GM18867 (cell line): ENCODE measurements around the gene HECTD3.
"Not testable (repeated sequence)": the region's sequence is repeated elsewhere in the genome, so short reads cannot be mapped to it uniquely, and the experiment has no call there.

Experiments used
- ATAC-seq: cut with Tn5 transposase; IDR thresholded peaks from one replicate; pipeline ENCODE4 v1.9.1; 2021; ENCODE audit warnings: mild to moderate bottlenecking, moderate library complexity; ENCODE audit not compliant: unreplicated experiment

HECTD3 gene

DNA sequence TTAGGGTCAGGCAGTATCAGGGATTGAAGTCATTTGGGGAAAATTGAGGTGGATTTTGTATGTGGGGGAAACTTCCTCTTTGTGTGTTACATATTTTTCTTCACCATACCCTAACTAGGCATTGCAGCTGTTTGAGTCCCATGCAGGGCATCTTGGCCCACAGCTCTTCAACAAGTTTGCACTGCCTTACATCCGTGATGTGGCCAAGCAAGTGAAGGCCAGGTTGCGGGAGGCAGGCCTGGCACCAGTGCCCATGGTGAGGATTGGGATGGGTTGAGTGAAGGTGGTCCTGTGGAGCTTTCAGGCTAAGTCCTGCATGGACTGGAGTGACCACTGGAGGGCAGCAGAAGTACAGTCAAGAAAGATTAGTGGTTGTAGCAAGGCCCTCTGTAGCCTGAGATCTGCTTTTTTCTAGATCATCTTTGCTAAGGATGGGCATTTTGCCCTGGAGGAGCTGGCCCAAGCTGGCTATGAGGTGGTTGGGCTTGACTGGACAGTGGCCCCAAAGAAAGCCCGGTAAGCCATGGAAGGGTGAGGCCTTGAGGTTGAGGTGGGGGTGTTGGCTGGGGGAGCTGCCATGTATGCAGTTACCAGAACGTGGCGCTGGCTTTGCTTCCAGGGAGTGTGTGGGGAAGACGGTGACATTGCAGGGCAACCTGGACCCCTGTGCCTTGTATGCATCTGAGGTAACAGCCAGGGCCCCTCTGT, 3.4 kb upstream of the HECTD3 start:
- ATAC-seq, result no peak

DNA sequence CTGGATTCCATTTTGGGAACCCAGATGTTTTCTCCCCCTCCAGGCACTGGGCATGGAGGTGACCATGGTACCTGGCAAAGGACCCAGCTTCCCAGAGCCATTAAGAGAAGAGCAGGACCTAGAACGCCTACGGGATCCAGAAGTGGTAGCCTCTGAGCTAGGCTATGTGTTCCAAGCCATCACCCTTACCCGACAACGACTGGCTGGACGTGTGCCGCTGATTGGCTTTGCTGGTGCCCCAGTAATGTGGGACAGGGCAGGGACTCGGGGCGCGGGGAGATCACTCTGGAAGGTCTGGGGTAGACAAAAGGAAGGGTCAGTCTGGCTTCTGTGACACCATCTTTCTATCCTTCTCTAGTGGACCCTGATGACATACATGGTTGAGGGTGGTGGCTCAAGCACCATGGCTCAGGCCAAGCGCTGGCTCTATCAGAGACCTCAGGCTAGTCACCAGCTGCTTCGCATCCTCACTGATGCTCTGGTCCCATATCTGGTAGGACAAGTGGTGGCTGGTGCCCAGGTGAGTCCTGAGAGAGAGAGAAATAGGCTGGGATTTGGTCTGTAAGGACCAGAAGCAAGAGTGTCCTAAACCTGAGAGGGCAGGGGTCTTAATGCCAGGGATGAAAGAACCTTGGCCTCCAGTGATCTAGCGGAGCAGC, 2.6 kb upstream of the HECTD3 start:
- ATAC-seq, result no peak

- no peak for ATAC-seq
Measured at GRCh38 chr1:45012639-45013278, 1.6 kb upstream of the HECTD3 start.

GRCh38 chr1:45011837-45012638, 914 bp upstream of the HECTD3 start, which contains the start of gene UROD:
TSS of gene UROD (plus strand) at chr1:45012254. CDS start at chr1:45012266, 12 bp downstream.
- peak; percentile 60 for ATAC-seq

DNA sequence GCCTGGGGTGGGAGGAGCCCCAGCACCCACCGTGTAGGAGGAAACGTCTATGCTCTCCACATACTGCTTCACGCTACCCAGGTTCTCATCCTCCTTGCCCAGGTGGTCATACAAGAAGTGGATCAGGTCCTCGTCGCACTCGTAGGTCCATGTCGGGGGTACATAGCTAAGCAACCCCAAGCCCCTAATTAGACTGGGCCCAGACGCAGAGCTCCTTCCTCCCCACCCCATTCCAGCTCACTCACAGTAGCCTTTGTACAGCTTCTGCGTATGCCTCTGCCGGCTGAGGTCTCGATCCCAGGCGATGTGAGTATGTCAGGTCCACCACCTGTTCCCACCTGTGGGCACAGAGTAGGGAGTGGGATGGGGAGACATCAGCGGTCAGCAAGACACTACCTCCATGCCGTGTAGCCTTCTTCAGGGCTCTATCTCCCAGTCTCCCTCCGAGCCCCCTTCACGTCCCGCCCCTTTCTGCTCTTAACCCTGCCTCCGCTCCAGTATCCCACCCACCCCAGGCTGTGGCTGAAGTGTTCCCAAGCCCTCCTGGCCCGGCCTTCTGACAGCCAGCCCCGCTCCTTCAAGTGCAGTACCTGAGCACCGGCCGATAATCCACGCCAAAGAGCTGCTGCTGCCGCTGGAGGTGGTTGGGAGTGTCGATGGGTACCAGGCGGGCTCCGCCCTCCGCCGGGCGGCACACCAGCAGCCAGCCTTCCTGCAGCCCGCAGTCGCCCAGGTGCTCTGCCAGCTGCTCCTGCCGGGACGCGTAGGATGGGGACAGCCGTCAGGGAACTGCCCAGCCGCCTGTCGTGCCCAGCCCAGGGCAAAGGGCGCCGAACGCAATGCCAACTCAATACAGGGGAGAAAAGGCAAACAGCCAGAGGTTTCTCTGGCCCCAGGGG, 919 bp downstream of the HECTD3 start:
- ATAC-seq, result no peak

DNA sequence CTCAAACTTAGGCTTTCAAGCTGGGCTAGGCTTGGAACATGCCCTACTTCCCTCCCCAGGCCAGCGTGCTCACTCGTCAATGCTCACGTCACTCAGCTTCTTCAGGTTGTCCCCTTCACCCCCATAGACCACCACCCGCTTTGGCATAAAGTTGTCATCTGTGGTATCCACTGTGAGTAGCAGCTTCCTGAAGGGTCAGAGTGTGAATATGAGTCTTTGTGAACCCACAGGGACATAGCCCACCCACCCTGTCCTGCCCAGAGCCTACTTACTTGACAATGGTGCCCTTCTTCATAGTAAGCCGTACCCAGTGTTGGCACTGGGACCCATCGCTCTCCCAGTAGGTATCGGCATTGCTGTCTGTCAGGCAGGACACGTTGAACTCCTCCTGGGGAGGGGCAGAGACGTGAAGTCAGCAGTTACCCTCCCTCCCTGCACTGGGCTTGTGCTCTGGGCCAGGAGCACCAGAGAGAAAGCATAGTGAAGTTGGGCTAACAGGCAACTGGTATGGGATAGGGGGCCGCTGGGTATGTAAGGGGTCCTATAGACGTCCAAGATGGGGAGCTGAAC, 1.7 kb downstream of the HECTD3 start:
- no peak for ATAC-seq

GRCh38 chr1:45008516-45008915, 2.6 kb downstream of the HECTD3 start:
- no peak for ATAC-seq

- no peak for ATAC-seq
Measured at GRCh38 chr1:45008076-45008475, 3.0 kb downstream of the HECTD3 start.

DNA sequence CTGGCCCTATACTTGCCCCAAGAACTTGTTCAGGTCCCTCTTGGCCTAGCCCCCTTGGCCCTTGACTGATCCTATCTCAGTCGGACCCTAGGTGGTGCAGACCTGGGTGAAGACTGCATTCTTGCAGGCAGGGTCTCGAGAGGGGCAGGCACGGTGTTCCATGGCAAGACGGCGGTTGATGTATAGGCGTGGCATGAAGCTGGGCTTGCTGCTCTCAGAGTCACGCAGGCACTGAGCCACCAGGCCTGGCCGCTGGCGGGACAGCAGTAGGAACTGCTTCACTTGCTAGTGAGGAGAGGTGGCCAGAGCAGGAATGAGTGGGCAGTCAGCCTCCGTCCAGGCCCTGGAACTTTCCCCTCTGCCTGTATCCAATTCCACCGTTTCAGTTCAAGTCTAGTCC, 3.8 kb downstream of the HECTD3 start:
- ATAC-seq, result no peak

DNA sequence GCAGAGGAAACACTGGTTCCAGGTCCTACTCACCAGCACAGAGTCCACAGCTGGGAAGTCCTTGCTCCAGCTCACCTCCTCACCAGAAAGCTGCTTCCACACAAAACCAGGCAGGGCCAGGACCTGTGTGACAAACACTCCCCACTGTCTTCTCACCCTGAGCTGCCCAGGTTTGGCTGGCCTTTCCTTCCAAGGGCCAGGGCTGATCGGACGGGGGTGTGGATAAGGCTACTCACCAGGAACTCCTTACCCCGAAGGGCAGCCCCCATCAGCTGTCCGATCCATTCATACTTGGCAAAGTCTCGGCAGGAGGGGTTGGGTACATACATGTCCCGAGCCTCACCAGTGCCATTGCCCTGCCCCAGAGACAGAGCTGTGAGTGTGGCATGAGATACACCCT, 5.4 kb downstream of the HECTD3 start:
- ATAC-seq, result no peak

DNA sequence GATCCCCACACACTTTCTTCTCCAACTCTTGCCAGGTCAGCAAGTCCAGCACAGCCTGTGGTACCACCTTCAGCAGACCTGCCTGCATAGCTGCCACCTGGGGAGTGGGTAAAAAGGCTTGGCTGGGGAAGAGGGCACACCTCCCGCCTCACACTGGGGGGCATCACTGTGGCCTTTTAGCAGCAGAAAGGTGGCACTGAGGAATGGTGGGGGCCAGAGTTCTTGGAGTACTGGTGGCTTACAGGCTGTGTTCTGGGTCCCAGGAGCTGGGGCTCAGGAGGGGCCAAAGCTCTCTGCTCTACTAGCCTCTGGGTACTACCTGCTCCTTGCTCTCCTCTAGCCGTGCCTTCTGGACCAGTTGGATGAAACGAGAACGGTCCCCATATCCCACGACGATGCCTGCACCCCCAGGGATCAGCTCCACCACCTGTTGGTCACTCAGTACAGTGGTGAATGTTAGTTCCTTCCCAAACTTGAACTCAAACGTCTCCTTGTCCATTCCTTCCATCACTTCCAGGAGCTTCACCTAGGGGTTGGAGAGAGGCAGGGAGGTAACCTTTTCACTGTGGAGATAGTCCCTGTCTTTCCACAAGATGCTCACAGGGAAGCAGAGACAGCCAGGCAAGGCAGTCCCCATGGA, 6.7 kb downstream of the HECTD3 start:
- ATAC-seq, result no peak

GRCh38 chr1:45003741-45004140, 7.4 kb downstream of the HECTD3 start:
- ATAC-seq, result no peak

- no peak for ATAC-seq
Measured at GRCh38 chr1:45002650-45003645, 8.2 kb downstream of the HECTD3 start.

GRCh38 chr1:45001576-45001975, 9.5 kb downstream of the HECTD3 start:
- not testable (repeated sequence) for ATAC-seq

GRCh38 chr1:45001011-45001481, 10.1 kb downstream of the HECTD3 start:
- ATAC-seq, result no peak

GRCh38 chr1:44999232-44999631, 11.9 kb downstream of the HECTD3 start:
- no peak for ATAC-seq

DNA sequence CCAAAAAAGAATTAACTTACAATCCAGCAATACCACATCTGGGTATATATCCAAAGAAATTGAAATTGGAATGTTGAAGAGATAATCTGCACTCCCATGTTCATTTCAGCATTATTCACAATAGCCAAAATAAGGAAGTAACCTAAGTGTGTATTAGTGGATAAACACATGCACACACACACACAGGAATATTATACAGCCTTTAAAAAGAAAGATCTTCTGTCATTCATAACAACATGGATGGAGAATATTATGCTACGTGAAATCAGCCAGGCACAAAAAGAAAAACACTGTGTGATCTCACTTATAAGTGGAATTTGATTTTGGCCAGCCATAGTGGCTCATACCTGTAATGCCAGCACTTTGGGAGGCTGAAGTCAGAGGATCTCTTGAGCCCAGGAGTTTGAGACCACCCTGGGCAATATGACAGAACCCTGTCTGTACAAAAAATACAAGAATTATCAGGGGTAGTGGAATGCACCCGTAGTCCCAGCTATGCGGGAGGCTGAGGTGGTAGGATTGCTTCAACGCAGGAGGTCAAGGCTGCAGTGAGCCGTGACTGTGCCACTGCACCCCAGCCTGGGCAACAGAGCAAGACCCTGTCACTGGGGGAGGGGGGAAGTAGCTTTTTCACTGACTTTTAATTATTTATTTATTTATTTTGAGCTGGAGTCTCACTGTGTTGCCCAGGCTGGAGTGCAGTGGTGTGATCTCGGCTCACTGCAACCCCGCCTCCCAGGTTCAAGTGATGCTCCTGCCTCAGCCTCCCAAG, 15.5 kb downstream of the HECTD3 start:
- no peak for ATAC-seq
